DND-41 (cell line): Measurements from ENCODE around the gene DDX31.

ENCODE experiments used
- ATAC-seq: fragments of 200-7000 bp; cut with Tn5 transposase; 3 replicates; pipeline ENCODE4 v1.9.1; 2021; ENCODE audit warnings: low read depth; ENCODE audit not compliant: insufficient read depth
- DNase-seq: peaks from one replicate; pipeline ENCODE4 v3.0.0-alpha.2; 2020
- H2AFZ ChIP-seq: 2 replicates; pipeline ENCODE4 v1.6.0; 2012; ENCODE audit warnings: low read depth, low read length
- H3K27ac ChIP-seq: 2 replicates; pipeline ENCODE4 v1.5.1; 2012; ENCODE audit warnings: low read length, inconsistent platforms
- H3K27me3 ChIP-seq: fragments of 200-600 bp; sonication (generic); 2 replicates; pipeline ENCODE4 v1.6.0; 2012; ENCODE audit warnings: low read length, mild to moderate bottlenecking, inconsistent platforms; ENCODE audit not compliant: insufficient read depth, poor library complexity
- H3K36me3 ChIP-seq: 2 replicates; pipeline ENCODE4 v1.5.1; 2012; ENCODE audit warnings: low read length, inconsistent platforms; ENCODE audit not compliant: insufficient read depth
- H3K4me1 ChIP-seq: 2 replicates; pipeline ENCODE4 v1.5.1; 2012; ENCODE audit warnings: mild to moderate bottlenecking, low read length; ENCODE audit not compliant: insufficient read depth
- H3K4me2 ChIP-seq: 2 replicates; pipeline ENCODE4 v1.6.0; 2012; ENCODE audit warnings: mild to moderate bottlenecking, moderate library complexity, low read length, inconsistent platforms; ENCODE audit not compliant: insufficient read depth
- H3K4me3 ChIP-seq, 2 experiments: fragments of 200-600 bp in 1 of 2; shearing (Covaris generic) in 1 of 2; 2 replicates each; pipeline ENCODE4 v1.5.1; 2012 to 2016; ENCODE audit warnings: inconsistent platforms in 2 of 2, low read length in 2 of 2, mild to moderate bottlenecking in 2 of 2, low read depth in 1 of 2, moderate library complexity in 1 of 2
- H3K79me2 ChIP-seq: 2 replicates; pipeline ENCODE4 v1.6.0; 2012; ENCODE audit warnings: low read length, inconsistent platforms; ENCODE audit not compliant: insufficient read depth
- H3K9ac ChIP-seq: 2 replicates; pipeline ENCODE4 v1.6.0; 2012; ENCODE audit warnings: low read depth, mild to moderate bottlenecking, inconsistent platforms, low read length, moderate library complexity
- H3K9me3 ChIP-seq: 2 replicates; pipeline ENCODE4 v1.5.1; 2012; ENCODE audit warnings: low read length, moderate library complexity, mild to moderate bottlenecking, inconsistent platforms; ENCODE audit not compliant: insufficient read depth, severe bottlenecking
- H4K20me1 ChIP-seq: 2 replicates; pipeline ENCODE4 v1.6.0; 2012; ENCODE audit warnings: low read length; ENCODE audit not compliant: insufficient read depth
- EZH2 ChIP-seq: IDR thresholded peaks from 3 replicates; pipeline ENCODE4 v1.6.1; 2012; ENCODE audit warnings: borderline replicate concordance, low read depth, mild to moderate bottlenecking, moderate library complexity, low read length, inconsistent platforms; ENCODE audit not compliant: severe bottlenecking
- TF ChIP-seq, protein P1 (sequence below): IDR thresholded peaks from 2 replicates; pipeline ENCODE4 v1.5.1; 2012; ENCODE audit warnings: borderline replicate concordance, low read length, moderate library complexity, mild to moderate bottlenecking; ENCODE audit not compliant: poor library complexity, severe bottlenecking; ENCODE audit errors: extremely low read depth

Gene DDX31

DNA sequence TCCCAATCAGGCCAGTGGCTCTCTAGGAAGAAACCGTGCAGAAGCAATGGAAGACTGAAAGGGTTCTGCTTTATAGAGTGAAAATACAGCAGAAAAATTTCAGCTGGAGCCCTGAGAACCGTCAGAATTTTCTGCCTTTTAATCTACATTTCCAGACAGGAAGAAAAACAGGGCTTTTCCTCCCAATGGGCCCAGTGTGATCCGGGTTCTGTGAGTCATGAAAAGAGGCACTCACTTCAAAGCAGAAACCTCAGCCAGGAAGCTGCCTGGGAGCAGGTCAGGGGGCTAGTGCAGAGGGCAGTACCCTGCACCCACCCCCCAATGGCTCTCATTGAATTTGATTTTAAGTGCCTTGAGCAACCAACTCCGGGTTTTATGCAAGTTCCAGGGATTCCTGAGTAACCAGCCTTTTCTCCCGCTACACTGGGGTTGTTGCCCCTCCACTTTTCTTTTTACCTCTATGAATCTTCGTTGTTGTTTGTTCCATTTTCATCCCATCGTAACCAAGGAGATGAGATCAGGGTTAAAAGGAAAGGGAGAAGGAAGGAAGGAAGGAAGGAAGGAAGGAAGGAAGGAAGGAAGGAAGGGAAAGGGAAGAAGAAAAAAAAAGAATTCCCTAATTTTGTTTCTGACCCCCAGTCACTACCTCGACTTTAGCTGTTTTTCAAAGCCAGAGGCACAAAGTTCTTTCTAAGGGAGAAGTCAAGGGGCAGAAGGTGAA lies 86.0 kb downstream of the DDX31 start:
- no peak for DNase-seq
- 0 out of 2 replicates have a peak, but pooled peaks cover 3% of the 10 kb centered on the region for H3K4me1 ChIP-seq
- H4K20me1 ChIP-seq = peaks cover 19% of the 10 kb centered on the region; the same call in 1 of the 2 replicates
- no peak overlapping the region for H3K27ac ChIP-seq
- H2AFZ ChIP-seq = no peak overlapping the region
- no peaks in the 10 kb centered on the region for H3K9me3 ChIP-seq
- H3K4me3 ChIP-seq = no peak overlapping the region
- no peaks in the 10 kb centered on the region for H3K36me3 ChIP-seq
- no peaks in the 10 kb centered on the region for H3K27me3 ChIP-seq
- ATAC-seq = no peak
- no peak overlapping the region for H3K9ac ChIP-seq
- TF ChIP-seq, protein P1, sequence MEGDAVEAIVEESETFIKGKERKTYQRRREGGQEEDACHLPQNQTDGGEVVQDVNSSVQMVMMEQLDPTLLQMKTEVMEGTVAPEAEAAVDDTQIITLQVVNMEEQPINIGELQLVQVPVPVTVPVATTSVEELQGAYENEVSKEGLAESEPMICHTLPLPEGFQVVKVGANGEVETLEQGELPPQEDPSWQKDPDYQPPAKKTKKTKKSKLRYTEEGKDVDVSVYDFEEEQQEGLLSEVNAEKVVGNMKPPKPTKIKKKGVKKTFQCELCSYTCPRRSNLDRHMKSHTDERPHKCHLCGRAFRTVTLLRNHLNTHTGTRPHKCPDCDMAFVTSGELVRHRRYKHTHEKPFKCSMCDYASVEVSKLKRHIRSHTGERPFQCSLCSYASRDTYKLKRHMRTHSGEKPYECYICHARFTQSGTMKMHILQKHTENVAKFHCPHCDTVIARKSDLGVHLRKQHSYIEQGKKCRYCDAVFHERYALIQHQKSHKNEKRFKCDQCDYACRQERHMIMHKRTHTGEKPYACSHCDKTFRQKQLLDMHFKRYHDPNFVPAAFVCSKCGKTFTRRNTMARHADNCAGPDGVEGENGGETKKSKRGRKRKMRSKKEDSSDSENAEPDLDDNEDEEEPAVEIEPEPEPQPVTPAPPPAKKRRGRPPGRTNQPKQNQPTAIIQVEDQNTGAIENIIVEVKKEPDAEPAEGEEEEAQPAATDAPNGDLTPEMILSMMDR = no peak
- TF ChIP-seq EZH2 = no peak
- no peak overlapping the region for H3K4me2 ChIP-seq
- no peaks in the 10 kb centered on the region for H3K79me2 ChIP-seq

DNA sequence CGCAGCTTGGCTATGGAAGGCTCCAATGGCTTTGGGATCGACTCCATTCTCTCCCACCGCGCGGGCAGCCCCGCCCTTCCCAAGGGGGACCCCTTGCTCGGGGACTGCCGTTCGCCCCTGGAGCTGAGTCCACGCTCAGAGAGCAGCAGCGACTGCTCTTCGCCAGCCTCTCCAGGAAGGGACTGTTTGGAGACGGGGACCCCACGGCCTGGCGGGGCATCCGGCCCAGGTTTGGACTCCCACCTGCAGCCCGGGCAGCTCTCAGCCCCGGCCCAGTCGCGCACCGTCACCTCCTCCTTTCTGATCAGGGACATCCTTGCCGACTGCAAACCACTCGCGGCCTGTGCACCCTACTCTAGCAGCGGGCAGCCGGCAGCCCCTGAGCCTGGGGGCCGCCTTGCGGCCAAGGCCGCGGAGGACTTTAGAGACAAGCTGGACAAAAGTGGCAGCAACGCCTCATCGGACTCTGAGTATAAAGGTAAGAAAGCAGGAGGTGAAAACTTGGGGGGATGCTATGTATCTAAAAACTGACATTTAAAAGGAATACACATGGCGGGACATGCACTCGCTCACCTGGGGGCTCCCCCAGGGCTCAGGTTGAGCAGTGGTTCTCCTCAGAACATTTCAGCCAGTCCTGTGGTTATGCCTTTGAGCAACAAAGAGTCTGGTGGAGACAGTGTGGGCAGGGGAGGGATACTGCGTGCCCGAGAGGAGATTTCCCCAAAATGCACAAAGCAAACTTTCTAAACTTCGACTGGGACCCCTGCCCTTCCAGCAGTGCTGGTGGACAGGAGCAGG lies 86.8 kb downstream of the DDX31 start:
- H4K20me1 ChIP-seq = peaks cover 24% of the 10 kb centered on the region; the same call in 1 of the 2 replicates
- no peaks in the 10 kb centered on the region for H3K9me3 ChIP-seq
- no peaks in the 10 kb centered on the region for H3K36me3 ChIP-seq
- DNase-seq (no peak), ATAC-seq (no peak)
- H3K9ac ChIP-seq = no peak overlapping the region
- TF ChIP-seq EZH2 = no peak
- TF ChIP-seq, protein P1 = no peak
- no peaks in the 10 kb centered on the region for H3K27me3 ChIP-seq
- no peak overlapping the region for H2AFZ ChIP-seq
- H3K4me2 ChIP-seq = no peak overlapping the region
- no peak overlapping the region for H3K27ac ChIP-seq
- no peaks in the 10 kb centered on the region for H3K79me2 ChIP-seq
- H3K4me3 ChIP-seq = no peak overlapping the region
- H3K4me1 ChIP-seq = 0 out of 2 replicates have a peak, but pooled peaks cover 3% of the 10 kb centered on the region

DNA sequence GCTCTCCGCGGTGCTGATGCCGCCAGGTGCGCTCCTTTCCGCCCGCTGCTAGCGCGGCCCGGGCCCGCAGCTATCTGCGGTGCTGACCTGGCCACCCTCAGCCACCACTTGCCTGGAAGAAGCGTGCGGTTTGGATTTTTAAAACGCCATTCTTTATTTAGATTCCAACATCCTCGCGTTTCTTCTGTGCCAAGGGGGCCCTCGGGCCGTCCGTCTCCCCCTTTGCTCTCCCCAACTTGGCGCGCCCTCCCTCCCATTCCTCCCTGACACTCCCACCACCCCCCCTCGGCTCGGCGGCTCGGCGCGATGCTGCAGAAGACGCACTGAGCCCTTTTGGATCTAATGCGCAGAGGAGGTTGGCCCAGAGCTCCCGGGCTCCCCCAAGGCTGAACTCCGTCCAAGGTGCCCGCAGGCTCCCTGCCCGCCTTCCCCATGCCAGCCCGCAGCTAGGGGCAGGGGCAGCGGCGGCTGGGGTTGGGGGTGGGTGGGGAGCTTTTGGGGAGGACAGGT lies 87.5 kb downstream of the DDX31 start, which contains the start of gene BARHL1:
Gene BARHL1, plus strand, starts transcription at position 331 of the 510 bp plus-strand sequence. CDS start 192 bp downstream, outside the sequence.
- H3K4me1 ChIP-seq = 0 out of 2 replicates have a peak, but pooled peaks cover 3% of the 10 kb centered on the region
- H3K27me3 ChIP-seq = no peaks in the 10 kb centered on the region
- no peak within 1 kb of the TSS for H3K4me3 ChIP-seq

More for the DNA sequence above, 87.5 kb downstream of the DDX31 start, which contains the start of gene BARHL1:
- Histone ChIP-seq H3K4me2 (no peak within 1 kb of the TSS), H3K36me3 (no peaks in the 10 kb centered on the region), H3K9ac (no peak within 1 kb of the TSS), H4K20me1 (peaks cover 24% of the 10 kb centered on the region; the same call in 1 of the 2 replicates), H2AFZ (no peak within 1 kb of the TSS), H3K9me3 (no peaks in the 10 kb centered on the region), H3K79me2 (no peaks in the 10 kb centered on the region), H3K27ac (no peak within 1 kb of the TSS)
- TF ChIP-seq, protein P1 = no peak
- no peak for TF ChIP-seq EZH2
- ATAC-seq (no peak), DNase-seq (no peak)
